ENCODE measurements around the gene PKD1L1.

DNA sequence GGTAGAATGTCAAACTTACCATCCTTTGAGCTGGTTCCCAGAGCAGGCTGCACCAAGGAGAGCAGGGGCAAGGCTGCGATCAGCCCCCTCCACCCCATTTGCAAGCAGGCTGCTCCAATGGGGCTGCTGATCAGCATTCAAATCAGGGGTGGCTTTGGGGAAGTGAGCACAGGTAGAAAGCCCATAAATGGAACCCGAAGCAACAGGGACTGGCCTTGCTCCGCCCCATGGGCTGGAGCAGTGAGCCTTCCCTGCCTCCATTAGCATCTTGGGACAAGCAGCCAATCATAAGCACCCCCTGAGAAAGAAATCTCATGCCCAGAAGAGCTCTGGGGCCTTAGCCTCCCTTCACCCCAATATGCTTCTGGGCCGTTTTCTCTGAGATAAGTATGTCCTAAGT, 4.0 kb upstream of the PKD1L1 start:
- TF ChIP-seq SETDB1 (IDR thresholded peaks at IDR 0.05; ENCODE audit: insufficient read length, low read length) (no peak), REST (tag by site-specific recombination; IDR thresholded peaks at IDR 0.05) (no peak), ZNF24 (tag by site-specific recombination; IDR thresholded peaks at IDR 0.05) (no peak), ZNF311 (tag by site-specific recombination; IDR thresholded peaks at IDR 0.05; ENCODE audit: borderline replicate concordance) (no peak), ZFP37 (tag by site-specific recombination; IDR thresholded peaks at IDR 0.05) (no peak), ZNF18 (tag by site-specific recombination; IDR thresholded peaks at IDR 0.05) (no peak), ZNF292 (tag by site-specific recombination; IDR thresholded peaks at IDR 0.05; ENCODE audit: borderline replicate concordance, low read depth) (no peak), ZBTB10 (tag by site-specific recombination; IDR thresholded peaks at IDR 0.05) (no peak), PBX3 (CRISPR knock-in tag; IDR thresholded peaks at IDR 0.05) (no peak), SALL2 (tag by site-specific recombination; IDR thresholded peaks at IDR 0.05; ENCODE audit: borderline replicate concordance) (no peak)
- TF ChIP-seq, protein P1, sequence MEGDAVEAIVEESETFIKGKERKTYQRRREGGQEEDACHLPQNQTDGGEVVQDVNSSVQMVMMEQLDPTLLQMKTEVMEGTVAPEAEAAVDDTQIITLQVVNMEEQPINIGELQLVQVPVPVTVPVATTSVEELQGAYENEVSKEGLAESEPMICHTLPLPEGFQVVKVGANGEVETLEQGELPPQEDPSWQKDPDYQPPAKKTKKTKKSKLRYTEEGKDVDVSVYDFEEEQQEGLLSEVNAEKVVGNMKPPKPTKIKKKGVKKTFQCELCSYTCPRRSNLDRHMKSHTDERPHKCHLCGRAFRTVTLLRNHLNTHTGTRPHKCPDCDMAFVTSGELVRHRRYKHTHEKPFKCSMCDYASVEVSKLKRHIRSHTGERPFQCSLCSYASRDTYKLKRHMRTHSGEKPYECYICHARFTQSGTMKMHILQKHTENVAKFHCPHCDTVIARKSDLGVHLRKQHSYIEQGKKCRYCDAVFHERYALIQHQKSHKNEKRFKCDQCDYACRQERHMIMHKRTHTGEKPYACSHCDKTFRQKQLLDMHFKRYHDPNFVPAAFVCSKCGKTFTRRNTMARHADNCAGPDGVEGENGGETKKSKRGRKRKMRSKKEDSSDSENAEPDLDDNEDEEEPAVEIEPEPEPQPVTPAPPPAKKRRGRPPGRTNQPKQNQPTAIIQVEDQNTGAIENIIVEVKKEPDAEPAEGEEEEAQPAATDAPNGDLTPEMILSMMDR (tag by site-specific recombination; IDR thresholded peaks at IDR 0.05), result no peak
- TF ChIP-seq, protein P2, sequence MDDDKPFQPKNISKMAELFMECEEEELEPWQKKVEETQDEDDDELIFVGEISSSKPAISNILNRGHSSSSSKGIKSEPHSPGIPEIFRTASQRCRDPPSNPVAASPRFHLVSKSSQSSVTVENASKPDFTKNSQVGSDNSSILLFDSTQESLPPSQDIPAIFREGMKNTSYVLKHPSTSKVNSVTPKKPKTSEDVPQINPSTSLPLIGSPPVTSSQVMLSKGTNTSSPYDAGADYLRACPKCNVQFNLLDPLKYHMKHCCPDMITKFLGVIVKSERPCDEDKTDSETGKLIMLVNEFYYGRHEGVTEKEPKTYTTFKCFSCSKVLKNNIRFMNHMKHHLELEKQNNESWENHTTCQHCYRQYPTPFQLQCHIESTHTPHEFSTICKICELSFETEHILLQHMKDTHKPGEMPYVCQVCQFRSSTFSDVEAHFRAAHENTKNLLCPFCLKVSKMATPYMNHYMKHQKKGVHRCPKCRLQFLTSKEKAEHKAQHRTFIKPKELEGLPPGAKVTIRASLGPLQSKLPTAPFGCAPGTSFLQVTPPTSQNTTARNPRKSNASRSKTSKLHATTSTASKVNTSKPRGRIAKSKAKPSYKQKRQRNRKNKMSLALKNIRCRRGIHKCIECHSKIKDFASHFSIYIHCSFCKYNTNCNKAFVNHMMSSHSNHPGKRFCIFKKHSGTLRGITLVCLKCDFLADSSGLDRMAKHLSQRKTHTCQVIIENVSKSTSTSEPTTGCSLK (tag by site-specific recombination; IDR thresholded peaks at IDR 0.05), result no peak

All from HEK293 (cell line).